HS-27A (cell line): Measurements from ENCODE around the gene COL23A1.

Experiments
- DNase-seq: peaks from one replicate; pipeline ENCODE4 v3.0.0-alpha.2; 2012; ENCODE audit warnings: low read depth, missing footprints

The COL23A1 gene

GRCh38 chr5:178279723-178280438 lies 310.3 kb downstream of the COL23A1 start:
- DNase-seq = peak; percentile 11

GRCh38 chr5:178279026-178279722 lies 311.0 kb downstream of the COL23A1 start:
- no peak for DNase-seq

- DNase-seq = no peak
Measured at GRCh38 chr5:178278358-178279023, 311.7 kb downstream of the COL23A1 start.

- DNase-seq = no peak
Measured at GRCh38 chr5:178277866-178278265, 312.3 kb downstream of the COL23A1 start.

- no peak for DNase-seq
Measured at GRCh38 chr5:178277346-178277745, 312.8 kb downstream of the COL23A1 start.

- DNase-seq = no peak
Measured at GRCh38 chr5:178274781-178275537, 315.2 kb downstream of the COL23A1 start.

GRCh38 chr5:178273665-178274541 lies 316.3 kb downstream of the COL23A1 start:
- DNase-seq = no peak

GRCh38 chr5:178273041-178273440 lies 317.2 kb downstream of the COL23A1 start:
- no peak for DNase-seq

GRCh38 chr5:178272591-178272990 lies 317.6 kb downstream of the COL23A1 start:
- DNase-seq = no peak

- DNase-seq = no peak
Measured at GRCh38 chr5:178271726-178272479, 318.3 kb downstream of the COL23A1 start.

- no peak for DNase-seq
Measured at GRCh38 chr5:178271231-178271630, 319.0 kb downstream of the COL23A1 start.

GRCh38 chr5:178269499-178269898 lies 320.7 kb downstream of the COL23A1 start:
- no peak for DNase-seq

GRCh38 chr5:178267876-178268275 lies 322.3 kb downstream of the COL23A1 start:
- DNase-seq = no peak

- DNase-seq = no peak
Measured at GRCh38 chr5:178267245-178267644, 322.9 kb downstream of the COL23A1 start.

- DNase-seq = no peak
Measured at GRCh38 chr5:178266581-178266980, 323.6 kb downstream of the COL23A1 start.

GRCh38 chr5:178265746-178266145 lies 324.4 kb downstream of the COL23A1 start:
- no peak for DNase-seq

GRCh38 chr5:178264044-178264443 lies 326.1 kb downstream of the COL23A1 start:
- DNase-seq = no peak

GRCh38 chr5:178261666-178262600 lies 328.3 kb downstream of the COL23A1 start:
- no peak for DNase-seq
